ENCODE results near the gene THOC2.
"Not testable (repeated sequence)": the region's sequence is repeated elsewhere in the genome, so short reads cannot be mapped to it uniquely, and the experiment has no call there.

THOC2 gene

GRCh38 chrX:123663720-123664119 is 69.1 kb downstream of the THOC2 start:
- H3K4me1 Mint-ChIP-seq (ENCODE audit: low read depth); H3K9me3 Mint-ChIP-seq; H3K27ac Mint-ChIP-seq; H3K27me3 Mint-ChIP-seq; H3K4me3 Mint-ChIP-seq: not testable (repeated sequence)
- peaks cover 71% of the 10 kb centered on the region for H3K36me3 Mint-ChIP-seq (ENCODE audit: low read depth)

GRCh38 chrX:123656507-123656906 is 76.3 kb downstream of the THOC2 start:
- H3K27ac Mint-ChIP-seq, H3K27me3 Mint-ChIP-seq, H3K9me3 Mint-ChIP-seq, H3K4me3 Mint-ChIP-seq: not testable (repeated sequence)
- H3K36me3 Mint-ChIP-seq (ENCODE audit: low read depth): peaks cover 36% of the 10 kb centered on the region
- peaks cover 17% of the 10 kb centered on the region for H3K4me1 Mint-ChIP-seq (ENCODE audit: low read depth)

- not testable (repeated sequence) for H3K27me3 Mint-ChIP-seq, H3K27ac Mint-ChIP-seq, H3K9me3 Mint-ChIP-seq, H3K4me3 Mint-ChIP-seq
- peaks cover 39% of the 10 kb centered on the region for H3K36me3 Mint-ChIP-seq (ENCODE audit: low read depth)
- peaks cover 37% of the 10 kb centered on the region for H3K4me1 Mint-ChIP-seq (ENCODE audit: low read depth)
These were observed 84.1 kb downstream of the THOC2 start for GRCh38 chrX:123648811-123649181.

- H3K9me3 Mint-ChIP-seq: no peaks in the 10 kb centered on the region
- H3K27ac Mint-ChIP-seq: no peak overlapping the region
- no peak overlapping the region for H3K4me3 Mint-ChIP-seq
These were observed 84.6 kb downstream of the THOC2 start for GRCh38 chrX:123648028-123648810.

GRCh38 chrX:123647244-123647643 is 85.6 kb downstream of the THOC2 start:
- Mint-ChIP-seq H3K4me3 (no peak overlapping the region), H3K36me3 (ENCODE audit: low read depth) (peaks cover 39% of the 10 kb centered on the region), H3K27me3 (no peaks in the 10 kb centered on the region), H3K4me1 (ENCODE audit: low read depth) (peaks cover 26% of the 10 kb centered on the region), H3K9me3 (no peaks in the 10 kb centered on the region), H3K27ac (no peak overlapping the region)

More at GRCh38 chrX:123648028-123648810, 84.6 kb downstream of the THOC2 start:
- Mint-ChIP-seq H3K27me3 (no peaks in the 10 kb centered on the region), H3K4me1 (ENCODE audit: low read depth) (peaks cover 35% of the 10 kb centered on the region), H3K36me3 (ENCODE audit: low read depth) (peaks cover 36% of the 10 kb centered on the region)

- peaks cover 20% of the 10 kb centered on the region for H3K4me1 Mint-ChIP-seq (ENCODE audit: low read depth)
- H3K27me3 Mint-ChIP-seq: no peaks in the 10 kb centered on the region
- no peak overlapping the region for H3K4me3 Mint-ChIP-seq
These were observed 103.3 kb downstream of the THOC2 start for GRCh38 chrX:123629502-123629901.

GRCh38 chrX:123626962-123627361 is 105.9 kb downstream of the THOC2 start:
- Mint-ChIP-seq H3K36me3 (ENCODE audit: low read depth) (peaks cover 54% of the 10 kb centered on the region), H3K27me3 (no peaks in the 10 kb centered on the region), H3K4me3 (no peak overlapping the region), H3K27ac (peak overlapping the region; percentile 81), H3K9me3 (no peaks in the 10 kb centered on the region), H3K4me1 (ENCODE audit: low read depth) (peaks cover 20% of the 10 kb centered on the region)

More at GRCh38 chrX:123629502-123629901, 103.3 kb downstream of the THOC2 start:
- Mint-ChIP-seq H3K27ac (no peak overlapping the region), H3K9me3 (no peaks in the 10 kb centered on the region), H3K36me3 (ENCODE audit: low read depth) (peaks cover 59% of the 10 kb centered on the region)

GRCh38 chrX:123625952-123626351 is 106.9 kb downstream of the THOC2 start:
- H3K4me3 Mint-ChIP-seq: no peak overlapping the region
- H3K4me1 Mint-ChIP-seq (ENCODE audit: low read depth): peaks cover 20% of the 10 kb centered on the region
- H3K9me3 Mint-ChIP-seq: no peaks in the 10 kb centered on the region
- no peaks in the 10 kb centered on the region for H3K27me3 Mint-ChIP-seq
- peaks cover 51% of the 10 kb centered on the region for H3K36me3 Mint-ChIP-seq (ENCODE audit: low read depth)
- no peak overlapping the region for H3K27ac Mint-ChIP-seq

- H3K36me3 Mint-ChIP-seq (ENCODE audit: low read depth): peaks cover 54% of the 10 kb centered on the region
- H3K27me3 Mint-ChIP-seq: no peaks in the 10 kb centered on the region
- peaks cover 20% of the 10 kb centered on the region for H3K4me1 Mint-ChIP-seq (ENCODE audit: low read depth)
- H3K9me3 Mint-ChIP-seq: no peaks in the 10 kb centered on the region
- no peak overlapping the region for H3K27ac Mint-ChIP-seq
- no peak overlapping the region for H3K4me3 Mint-ChIP-seq
These were observed 107.4 kb downstream of the THOC2 start for GRCh38 chrX:123625477-123625876.

GRCh38 chrX:123617007-123617406 is 115.8 kb downstream of the THOC2 start:
- no peaks in the 10 kb centered on the region for H3K4me1 Mint-ChIP-seq (ENCODE audit: low read depth)
- H3K27me3 Mint-ChIP-seq: no peaks in the 10 kb centered on the region
- H3K9me3 Mint-ChIP-seq: no peaks in the 10 kb centered on the region
- peaks cover 36% of the 10 kb centered on the region for H3K36me3 Mint-ChIP-seq (ENCODE audit: low read depth)
- no peak overlapping the region for H3K27ac Mint-ChIP-seq
- no peak overlapping the region for H3K4me3 Mint-ChIP-seq

- no peak overlapping the region for H3K27ac Mint-ChIP-seq
These were observed 121.9 kb downstream of the THOC2 start for GRCh38 chrX:123610915-123611314.

GRCh38 chrX:123607806-123608205 is 125.0 kb downstream of the THOC2 start:
- Mint-ChIP-seq H3K4me1 (ENCODE audit: low read depth) (no peaks in the 10 kb centered on the region), H3K4me3 (no peak overlapping the region), H3K9me3 (no peaks in the 10 kb centered on the region), H3K27ac (no peak overlapping the region), H3K36me3 (ENCODE audit: low read depth) (peaks cover 44% of the 10 kb centered on the region), H3K27me3 (no peaks in the 10 kb centered on the region)

More at GRCh38 chrX:123610915-123611314, 121.9 kb downstream of the THOC2 start:
- Mint-ChIP-seq H3K4me1 (ENCODE audit: low read depth) (no peaks in the 10 kb centered on the region), H3K27me3 (no peaks in the 10 kb centered on the region), H3K36me3 (ENCODE audit: low read depth) (peaks cover 42% of the 10 kb centered on the region), H3K9me3 (no peaks in the 10 kb centered on the region), H3K4me3 (no peak overlapping the region)

- no peaks in the 10 kb centered on the region for H3K9me3 Mint-ChIP-seq
- no peaks in the 10 kb centered on the region for H3K27me3 Mint-ChIP-seq
- H3K27ac Mint-ChIP-seq: no peak overlapping the region
- no peak overlapping the region for H3K4me3 Mint-ChIP-seq
- H3K36me3 Mint-ChIP-seq (ENCODE audit: low read depth): peaks cover 46% of the 10 kb centered on the region
- H3K4me1 Mint-ChIP-seq (ENCODE audit: low read depth): no peaks in the 10 kb centered on the region
These were observed 125.6 kb downstream of the THOC2 start for GRCh38 chrX:123607270-123607669.

GRCh38 chrX:123603491-123603890 is 129.4 kb downstream of the THOC2 start:
- Mint-ChIP-seq H3K27me3 (no peaks in the 10 kb centered on the region), H3K27ac (no peak overlapping the region), H3K9me3 (no peaks in the 10 kb centered on the region), H3K36me3 (ENCODE audit: low read depth) (peaks cover 38% of the 10 kb centered on the region), H3K4me1 (ENCODE audit: low read depth) (no peaks in the 10 kb centered on the region), H3K4me3 (no peak overlapping the region)

- Mint-ChIP-seq H3K27me3 (no peaks in the 10 kb centered on the region), H3K36me3 (ENCODE audit: low read depth) (peaks cover 29% of the 10 kb centered on the region)
These were observed 131.4 kb downstream of the THOC2 start for GRCh38 chrX:123601437-123601836.

GRCh38 chrX:123600181-123600580 is 132.7 kb downstream of the THOC2 start:
- no peaks in the 10 kb centered on the region for H3K27me3 Mint-ChIP-seq
- H3K27ac Mint-ChIP-seq: no peak overlapping the region
- no peaks in the 10 kb centered on the region for H3K9me3 Mint-ChIP-seq
- H3K4me1 Mint-ChIP-seq (ENCODE audit: low read depth): no peaks in the 10 kb centered on the region
- peaks cover 23% of the 10 kb centered on the region for H3K36me3 Mint-ChIP-seq (ENCODE audit: low read depth)
- no peak overlapping the region for H3K4me3 Mint-ChIP-seq

More at GRCh38 chrX:123601437-123601836, 131.4 kb downstream of the THOC2 start:
- H3K9me3 Mint-ChIP-seq: no peaks in the 10 kb centered on the region
- H3K27ac Mint-ChIP-seq: no peak overlapping the region
- H3K4me1 Mint-ChIP-seq (ENCODE audit: low read depth): no peaks in the 10 kb centered on the region
- no peak overlapping the region for H3K4me3 Mint-ChIP-seq

Data from stimulated activated naive CD8-positive, alpha-beta T cell treated with anti-CD3 and anti-CD28 coated beads, Interleukin-15, Interleukin-2, amounts not matched to agents 100 ng/mL and 50 ng/mL, for 24 hours (primary cell).